Keratinocyte (primary cell): ENCODE data around the gene DCP2.

Experiments
- CTCF ChIP-seq, 3 experiments: IDR thresholded peaks in 1 of 3; conservative IDR thresholded peaks in 1 of 3; optimal IDR thresholded peaks in 1 of 3; 2 replicates in 2 of 3; 3 replicates in 1 of 3; pipeline versions ENCODE3 to v1.5.1; 2011; ENCODE audit warnings: low read length in 3 of 3, mild to moderate bottlenecking in 3 of 3, moderate library complexity in 2 of 3, control low read depth in 1 of 3, inconsistent platforms in 1 of 3; ENCODE audit not compliant: insufficient read depth in 2 of 3; ENCODE audit errors: extremely low read depth in 1 of 3
- EZH2 ChIP-seq: IDR thresholded peaks from one replicate; pipeline ENCODE4 v1.6.1; 2012; ENCODE audit warnings: inconsistent platforms, mild to moderate bottlenecking, low read length, moderate library complexity

GRCh38 chr5:112996830-112997374, 20.3 kb downstream of the DCP2 start:
- TF ChIP-seq CTCF (optimal IDR thresholded peaks at IDR 0.05 in 1 of 3, IDR thresholded peaks at IDR 0.05 in 1 of 3, conservative IDR thresholded peaks at IDR 0.05 in 1 of 3; ENCODE audit: extremely low read depth in 1 of 3, insufficient read depth in 2 of 3, low read length in 3 of 3) = no peak
- TF ChIP-seq EZH2 = no peak
